AG09319 (cell line): ENCODE results near the gene BAIAP2L2.
"Not testable (repeated sequence)": the region's sequence is repeated elsewhere in the genome, so short reads cannot be mapped to it uniquely, and the experiment has no call there.

Experiments used
- DNase-seq: peaks from one replicate; pipeline ENCODE4 v3.0.0-alpha.2; 2010; ENCODE audit warnings: low read depth; ENCODE audit errors: extremely low read depth
- CTCF ChIP-seq: IDR thresholded peaks from 2 replicates; pipeline ENCODE4 v1.5.1; 2011; ENCODE audit warnings: low read depth, mild to moderate bottlenecking, inconsistent platforms, low read length, moderate library complexity

The BAIAP2L2 gene

GRCh38 chr22:38041760-38042487, 68.6 kb downstream of the BAIAP2L2 start:
- DNase-seq, result no peak

GRCh38 chr22:38040953-38041759, 69.3 kb downstream of the BAIAP2L2 start:
- no peak for TF ChIP-seq CTCF
- DNase-seq, result no peak

More at GRCh38 chr22:38041760-38042487, 68.6 kb downstream of the BAIAP2L2 start:
- TF ChIP-seq CTCF, result no peak

GRCh38 chr22:38038890-38039812, 71.3 kb downstream of the BAIAP2L2 start:
- no peak for DNase-seq
- no peak for TF ChIP-seq CTCF

- TF ChIP-seq CTCF, result no peak
- DNase-seq, result no peak
These were observed 72.1 kb downstream of the BAIAP2L2 start for GRCh38 chr22:38038426-38038825.

- DNase-seq, result not testable (repeated sequence)
These were observed 72.9 kb downstream of the BAIAP2L2 start for GRCh38 chr22:38037367-38038150.

- no peak for DNase-seq
- TF ChIP-seq CTCF, result no peak
These were observed 74.0 kb downstream of the BAIAP2L2 start for GRCh38 chr22:38036392-38037062.
